ENCODE results near the gene SNN.

SNN gene

GRCh38 chr16:11635679-11636171, 32.5 kb upstream of the SNN start:
- DNase-seq (ENCODE audit: low read depth): no peak
- no peak overlapping the region for H3K4me3 ChIP-seq (ENCODE audit: low read length)

DNA sequence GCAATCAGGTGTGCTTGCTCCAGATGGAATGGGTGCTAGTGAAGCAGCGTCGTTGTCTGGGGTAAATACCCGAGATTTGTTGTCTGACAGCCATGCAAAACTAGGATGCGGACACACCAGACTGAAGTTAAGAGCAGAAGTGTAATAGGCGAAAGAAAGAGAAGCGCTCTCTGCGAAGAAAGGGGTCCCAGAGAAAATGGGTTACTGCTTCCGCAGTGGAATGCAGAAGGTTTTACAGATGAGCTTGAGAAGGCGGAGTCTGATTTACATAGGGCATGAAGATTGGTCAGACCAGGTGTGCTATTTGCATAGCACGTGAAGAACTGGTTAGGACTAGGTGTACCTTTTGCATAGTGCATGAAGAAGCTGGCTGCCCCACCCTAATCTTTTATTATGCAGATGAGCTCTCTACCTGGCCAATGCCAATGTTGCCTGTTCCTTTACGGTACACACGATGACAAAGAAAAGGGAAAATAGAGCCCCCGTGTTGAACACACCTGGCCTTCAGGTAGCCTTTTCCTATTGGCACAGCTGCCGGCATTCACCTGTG, 32.0 kb upstream of the SNN start:
- H3K4me3 ChIP-seq (ENCODE audit: low read length): no peak overlapping the region
- TF ChIP-seq, protein P1, sequence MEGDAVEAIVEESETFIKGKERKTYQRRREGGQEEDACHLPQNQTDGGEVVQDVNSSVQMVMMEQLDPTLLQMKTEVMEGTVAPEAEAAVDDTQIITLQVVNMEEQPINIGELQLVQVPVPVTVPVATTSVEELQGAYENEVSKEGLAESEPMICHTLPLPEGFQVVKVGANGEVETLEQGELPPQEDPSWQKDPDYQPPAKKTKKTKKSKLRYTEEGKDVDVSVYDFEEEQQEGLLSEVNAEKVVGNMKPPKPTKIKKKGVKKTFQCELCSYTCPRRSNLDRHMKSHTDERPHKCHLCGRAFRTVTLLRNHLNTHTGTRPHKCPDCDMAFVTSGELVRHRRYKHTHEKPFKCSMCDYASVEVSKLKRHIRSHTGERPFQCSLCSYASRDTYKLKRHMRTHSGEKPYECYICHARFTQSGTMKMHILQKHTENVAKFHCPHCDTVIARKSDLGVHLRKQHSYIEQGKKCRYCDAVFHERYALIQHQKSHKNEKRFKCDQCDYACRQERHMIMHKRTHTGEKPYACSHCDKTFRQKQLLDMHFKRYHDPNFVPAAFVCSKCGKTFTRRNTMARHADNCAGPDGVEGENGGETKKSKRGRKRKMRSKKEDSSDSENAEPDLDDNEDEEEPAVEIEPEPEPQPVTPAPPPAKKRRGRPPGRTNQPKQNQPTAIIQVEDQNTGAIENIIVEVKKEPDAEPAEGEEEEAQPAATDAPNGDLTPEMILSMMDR (conservative IDR thresholded peaks at IDR 0.05; ENCODE audit: low read depth, low read length): no peak
- no peak for DNase-seq (ENCODE audit: low read depth)

More at GRCh38 chr16:11635679-11636171, 32.5 kb upstream of the SNN start:
- TF ChIP-seq, protein P1 (conservative IDR thresholded peaks at IDR 0.05; ENCODE audit: low read depth, low read length): no peak

- DNase-seq (ENCODE audit: low read depth): no peak
- TF ChIP-seq, protein P1 (conservative IDR thresholded peaks at IDR 0.05; ENCODE audit: low read depth, low read length): no peak
- no peak overlapping the region for H3K4me3 ChIP-seq (ENCODE audit: low read length)
These were observed 30.9 kb upstream of the SNN start for GRCh38 chr16:11637320-11637719.

- TF ChIP-seq, protein P1 (conservative IDR thresholded peaks at IDR 0.05; ENCODE audit: low read depth, low read length): no peak
- H3K4me3 ChIP-seq (ENCODE audit: low read length): no peak overlapping the region
- DNase-seq (ENCODE audit: low read depth): no peak
These were observed 30.1 kb upstream of the SNN start for GRCh38 chr16:11638140-11638539.

DNA sequence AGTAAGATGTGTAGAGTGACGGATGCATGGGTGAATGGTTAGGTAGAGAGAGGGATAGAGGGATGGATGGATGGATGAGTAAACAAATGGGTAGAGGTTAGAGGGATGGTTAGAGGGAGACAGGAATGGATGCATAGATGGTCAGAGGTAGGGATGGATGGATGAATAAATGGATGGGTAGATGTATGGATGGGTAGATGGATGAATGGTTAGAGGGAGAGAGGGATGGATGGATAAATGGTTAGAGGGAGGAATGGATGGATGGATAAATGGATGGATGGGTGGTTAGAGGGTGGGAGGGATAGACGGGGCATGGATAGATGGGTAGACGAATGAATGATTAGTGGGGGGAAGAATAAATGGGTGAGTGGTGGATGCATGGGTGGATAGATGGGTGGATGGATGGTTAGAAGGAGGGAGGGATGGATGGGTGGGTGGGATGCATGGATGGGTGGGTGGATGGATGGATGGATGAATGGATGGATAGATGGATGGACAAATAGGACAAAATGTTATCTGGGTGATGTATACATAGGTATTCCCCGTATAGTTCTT, 29.2 kb upstream of the SNN start:
- TF ChIP-seq, protein P1 (conservative IDR thresholded peaks at IDR 0.05; ENCODE audit: low read depth, low read length): no peak
- no peak for DNase-seq (ENCODE audit: low read depth)
- no peak overlapping the region for H3K4me3 ChIP-seq (ENCODE audit: low read length)

GRCh38 chr16:11639925-11640899, 28.0 kb upstream of the SNN start:
- DNase-seq (ENCODE audit: low read depth): peak; percentile 99
- TF ChIP-seq, protein P1 (conservative IDR thresholded peaks at IDR 0.05; ENCODE audit: low read depth, low read length): no peak

More at GRCh38 chr16:11639925-11640899, 28.0 kb upstream of the SNN start:
- H3K4me3 ChIP-seq (ENCODE audit: low read length): no peak overlapping the region
